Measurements from ENCODE around the gene FHAD1. TPM values are rescaled to one million over a fixed set of nuclear protein-coding genes. Genes with fewer than 3 reads are reported as not detected.

The FHAD1 gene
- total and polyA plus RNA-seq, 10 of the 15 experiments (the other 5 are each of a cell fraction or from before 2014, with no cell fraction given) = 0.09 to 1.0 (median 0.32) TPM; not detected in 2

- FAIRE-seq (no peak), DNase-seq (ENCODE audit: low read depth, low spot score) (no peak), ATAC-seq (no peak)
- no peaks in the 10 kb centered on the region for H3K27me3 ChIP-seq (replicated peaks in 1 of 2; ENCODE audit: control insufficient read depth in 2 of 2, insufficient read depth in 2 of 2, low read length in 1 of 2)
- CTCF ChIA-PET = no interaction called here
- no peak overlapping the region for H3K4me2 ChIP-seq (ENCODE audit: control insufficient read depth, insufficient read depth)
- H4K20me1 ChIP-seq (ENCODE audit: control insufficient read depth, insufficient read depth) = no peaks in the 10 kb centered on the region
- no peak overlapping the region for H3K4me3 ChIP-seq
- SMC1A ChIA-PET (ENCODE audit: uncharacterized antibody, unreplicated experiment) = no interaction called here
- H3K79me2 ChIP-seq (ENCODE audit: control insufficient read depth, insufficient read depth, low read length) = no peaks in the 10 kb centered on the region
- RAD21 ChIA-PET (ENCODE audit: unreplicated experiment) = no interaction called here
- BruUV-seq (replicated peaks) = no TSS peak
- no peak overlapping the region for H2AFZ ChIP-seq (ENCODE audit: control insufficient read depth, low read depth, low read length)
- no peak overlapping the region for H3K9ac ChIP-seq (ENCODE audit: control insufficient read depth, insufficient read depth, low read length)
- TF ChIP-seq MXI1 (IDR thresholded peaks at IDR 0.05; ENCODE audit: low read depth, low read length) = no peak
- TF ChIP-seq, protein P1, sequence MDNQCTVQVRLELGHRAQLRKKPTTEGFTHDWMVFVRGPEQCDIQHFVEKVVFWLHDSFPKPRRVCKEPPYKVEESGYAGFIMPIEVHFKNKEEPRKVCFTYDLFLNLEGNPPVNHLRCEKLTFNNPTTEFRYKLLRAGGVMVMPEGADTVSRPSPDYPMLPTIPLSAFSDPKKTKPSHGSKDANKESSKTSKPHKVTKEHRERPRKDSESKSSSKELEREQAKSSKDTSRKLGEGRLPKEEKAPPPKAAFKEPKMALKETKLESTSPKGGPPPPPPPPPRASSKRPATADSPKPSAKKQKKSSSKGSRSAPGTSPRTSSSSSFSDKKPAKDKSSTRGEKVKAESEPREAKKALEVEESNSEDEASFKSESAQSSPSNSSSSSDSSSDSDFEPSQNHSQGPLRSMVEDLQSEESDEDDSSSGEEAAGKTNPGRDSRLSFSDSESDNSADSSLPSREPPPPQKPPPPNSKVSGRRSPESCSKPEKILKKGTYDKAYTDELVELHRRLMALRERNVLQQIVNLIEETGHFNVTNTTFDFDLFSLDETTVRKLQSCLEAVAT (IDR thresholded peaks at IDR 0.05) = no peak
- TF ChIP-seq, protein P2, sequence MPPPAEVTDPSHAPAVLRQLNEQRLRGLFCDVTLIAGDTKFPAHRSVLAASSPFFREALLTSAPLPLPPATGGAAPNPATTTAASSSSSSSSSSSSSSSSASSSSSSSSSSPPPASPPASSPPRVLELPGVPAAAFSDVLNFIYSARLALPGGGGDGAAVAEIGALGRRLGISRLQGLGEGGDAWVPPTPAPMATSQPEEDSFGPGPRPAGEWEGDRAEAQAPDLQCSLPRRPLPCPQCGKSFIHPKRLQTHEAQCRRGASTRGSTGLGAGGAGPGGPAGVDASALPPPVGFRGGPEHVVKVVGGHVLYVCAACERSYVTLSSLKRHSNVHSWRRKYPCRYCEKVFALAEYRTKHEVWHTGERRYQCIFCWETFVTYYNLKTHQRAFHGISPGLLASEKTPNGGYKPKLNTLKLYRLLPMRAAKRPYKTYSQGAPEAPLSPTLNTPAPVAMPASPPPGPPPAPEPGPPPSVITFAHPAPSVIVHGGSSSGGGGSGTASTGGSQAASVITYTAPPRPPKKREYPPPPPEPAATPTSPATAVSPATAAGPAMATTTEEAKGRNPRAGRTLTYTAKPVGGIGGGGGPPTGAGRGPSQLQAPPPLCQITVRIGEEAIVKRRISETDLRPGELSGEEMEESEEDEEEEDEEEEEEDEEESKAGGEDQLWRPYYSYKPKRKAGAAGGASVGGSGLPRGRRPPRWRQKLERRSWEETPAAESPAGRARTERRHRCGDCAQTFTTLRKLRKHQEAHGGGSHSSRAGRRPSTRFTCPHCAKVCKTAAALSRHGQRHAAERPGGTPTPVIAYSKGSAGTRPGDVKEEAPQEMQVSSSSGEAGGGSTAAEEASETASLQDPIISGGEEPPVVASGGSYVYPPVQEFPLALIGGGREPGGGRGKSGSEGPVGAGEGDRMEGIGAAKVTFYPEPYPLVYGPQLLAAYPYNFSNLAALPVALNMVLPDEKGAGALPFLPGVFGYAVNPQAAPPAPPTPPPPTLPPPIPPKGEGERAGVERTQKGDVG (CRISPR knock-in tag; IDR thresholded peaks at IDR 0.05) = no peak
- peaks cover 22% of the 10 kb centered on the region for H3K4me1 ChIP-seq (ENCODE audit: control insufficient read depth, insufficient read depth, low read length)
- H3K9me3 ChIP-seq (replicated peaks; ENCODE audit: control insufficient read depth, insufficient read depth, low read length) = no peaks in the 10 kb centered on the region
- intact Hi-C loops (cut with micrococcal nuclease; ENCODE audit: unreplicated experiment) = no loop called here
- in situ Hi-C loops (cut with MboI) = no loop called here
- WGBS (ENCODE audit: insufficient coverage, insufficient replicate concordance, low lambda C conversion rate, missing lambda C conversion rate) = 69% methylated on average over 4 of the region's 4 CpGs
- POLR2A ChIA-PET = no interaction called here
- H3K27ac ChIP-seq (ENCODE audit: control insufficient read depth, insufficient read depth) = no peak overlapping the region
- H3K36me3 ChIP-seq (ENCODE audit: control insufficient read depth in 2 of 2, insufficient read depth in 2 of 2, low read length in 1 of 2) = no peaks in the 10 kb centered on the region
Measured at GRCh38 chr1:15350551-15351200, 103.7 kb downstream of the FHAD1 start.
